ENCODE measurements around the gene OLFML2A.
"Not testable (repeated sequence)": the region's sequence is repeated elsewhere in the genome, so short reads cannot be mapped to it uniquely, and the experiment has no call there.

The OLFML2A gene

DNA sequence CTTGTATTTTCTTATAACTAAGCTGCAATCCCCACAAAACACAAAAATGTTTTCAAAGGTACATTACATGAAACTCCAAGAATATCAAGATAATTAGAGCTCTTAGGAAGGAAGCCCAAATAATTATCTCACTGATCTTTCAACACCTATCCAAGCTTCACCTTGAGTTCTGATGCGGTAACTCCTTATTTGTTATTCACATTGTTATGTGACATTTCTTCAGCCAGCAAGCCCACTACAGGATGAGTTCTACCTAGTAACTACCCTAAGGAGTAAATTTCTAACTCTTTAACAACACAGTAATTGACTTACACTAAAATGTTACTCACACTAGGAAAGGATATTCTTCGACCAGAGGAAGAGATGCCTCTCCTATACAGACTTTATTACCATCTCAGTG lies 15.7 kb upstream of the OLFML2A start:
- DNase-seq (ENCODE audit: low read depth in 2 of 2): no peak

DNA sequence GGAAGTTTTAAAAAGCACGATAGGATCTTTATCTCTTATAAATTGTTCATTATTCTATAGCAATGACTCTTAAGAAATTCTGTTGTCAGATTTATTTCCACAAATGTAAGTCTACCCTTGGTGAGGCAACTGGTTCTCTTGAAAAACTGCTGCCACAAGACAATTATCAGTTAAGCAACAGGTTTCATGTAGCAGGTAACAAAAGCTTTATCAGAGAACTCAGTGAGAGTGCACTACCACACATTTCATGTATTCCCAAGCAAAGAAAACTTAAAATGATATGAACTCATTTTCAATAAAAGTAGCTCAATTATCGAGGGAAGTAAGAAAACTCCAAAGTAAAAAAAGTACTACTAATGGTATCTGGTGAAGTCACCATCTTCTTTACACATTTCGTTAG lies 15.2 kb upstream of the OLFML2A start:
- DNase-seq (ENCODE audit: low read depth in 2 of 2): no peak

DNA sequence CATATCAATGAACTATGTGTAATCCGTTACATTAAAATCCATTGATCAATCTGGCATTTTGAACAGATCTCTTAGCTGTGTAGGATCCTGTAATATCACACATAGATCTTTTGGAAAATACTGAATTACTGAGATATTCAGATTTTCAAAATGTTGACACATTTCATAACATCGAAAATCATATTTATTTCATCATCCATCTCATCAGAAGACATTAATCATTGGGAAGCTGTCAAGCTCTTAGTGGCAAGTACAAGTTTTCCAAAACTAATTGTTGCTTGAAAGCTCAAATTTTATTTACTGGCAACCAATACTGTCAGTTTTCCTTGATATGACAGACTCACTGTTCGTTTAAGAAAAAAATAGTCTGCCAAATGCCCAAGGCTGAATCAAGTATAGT lies 14.3 kb upstream of the OLFML2A start:
- no peak for DNase-seq (ENCODE audit: low read depth in 2 of 2)

DNA sequence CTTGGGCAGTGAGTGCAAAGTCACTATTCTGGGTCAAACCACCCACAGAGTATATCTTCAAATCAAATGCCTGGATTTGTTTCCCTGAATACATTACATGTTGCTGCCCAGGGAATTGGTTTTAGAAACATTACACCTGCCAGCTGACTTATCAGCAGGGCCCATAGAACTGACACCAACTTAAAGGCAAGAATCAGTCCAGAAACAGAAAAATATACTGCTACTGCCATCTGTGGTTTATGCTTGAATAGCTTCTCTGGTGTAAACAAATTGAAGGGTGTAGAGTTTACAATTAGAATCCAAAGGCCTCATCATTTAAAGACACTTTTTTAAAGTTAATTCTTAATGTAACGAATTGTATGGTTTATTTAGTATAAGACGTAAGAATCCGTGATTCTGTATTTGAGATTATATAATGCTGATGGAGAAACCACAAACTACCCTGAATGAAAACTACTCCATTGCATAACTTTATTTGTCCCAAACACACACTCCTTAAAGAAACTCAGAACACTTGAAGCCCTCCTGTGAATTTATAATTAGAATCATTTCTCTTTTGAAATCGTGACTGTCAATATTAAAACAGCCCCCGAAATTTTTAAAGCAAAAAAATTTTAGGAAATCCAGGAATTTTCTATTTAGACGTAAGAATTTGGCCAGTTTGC lies 12.0 kb upstream of the OLFML2A start:
- DNase-seq (ENCODE audit: low read depth in 2 of 2): no peak

DNA sequence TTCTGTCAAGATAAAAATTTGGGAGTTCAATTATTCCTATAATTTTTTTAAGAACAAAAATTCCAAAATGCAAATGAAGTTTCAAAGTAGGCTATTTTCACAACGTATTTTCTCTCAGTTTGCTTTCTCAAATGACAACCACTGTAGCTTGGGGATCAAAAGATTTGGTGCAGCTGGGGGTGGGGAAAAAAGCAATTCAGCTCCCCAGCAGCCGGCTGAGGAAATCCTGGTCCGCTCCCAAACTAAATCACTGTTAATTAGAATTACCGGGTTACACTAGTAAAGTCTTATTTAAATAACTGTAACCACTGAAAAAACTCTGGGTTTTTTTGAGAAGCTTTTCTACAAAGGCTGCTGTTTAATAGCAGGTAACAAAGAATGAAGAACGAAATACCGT lies 11.5 kb upstream of the OLFML2A start:
- no peak for DNase-seq (ENCODE audit: low read depth in 2 of 2)

DNA sequence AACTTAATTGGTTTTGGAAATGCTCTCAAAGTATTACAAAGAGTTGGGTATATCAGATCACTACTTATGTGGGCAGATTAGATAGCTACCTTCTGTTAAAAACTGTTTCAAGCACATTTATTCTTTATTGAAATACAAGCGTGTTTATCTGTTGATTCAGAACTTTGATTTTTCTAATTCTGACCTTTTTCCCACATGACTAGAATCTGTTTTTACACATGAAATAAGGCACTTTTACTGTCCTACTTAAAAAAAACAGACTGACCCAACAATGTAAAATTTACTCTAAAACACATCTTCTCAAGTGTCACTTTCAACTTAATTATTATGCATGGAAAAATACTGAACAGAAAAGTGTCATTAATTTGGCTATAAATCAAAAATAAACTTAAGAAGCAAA lies 10.6 kb upstream of the OLFML2A start:
- DNase-seq (ENCODE audit: low read depth in 2 of 2): no peak

DNA sequence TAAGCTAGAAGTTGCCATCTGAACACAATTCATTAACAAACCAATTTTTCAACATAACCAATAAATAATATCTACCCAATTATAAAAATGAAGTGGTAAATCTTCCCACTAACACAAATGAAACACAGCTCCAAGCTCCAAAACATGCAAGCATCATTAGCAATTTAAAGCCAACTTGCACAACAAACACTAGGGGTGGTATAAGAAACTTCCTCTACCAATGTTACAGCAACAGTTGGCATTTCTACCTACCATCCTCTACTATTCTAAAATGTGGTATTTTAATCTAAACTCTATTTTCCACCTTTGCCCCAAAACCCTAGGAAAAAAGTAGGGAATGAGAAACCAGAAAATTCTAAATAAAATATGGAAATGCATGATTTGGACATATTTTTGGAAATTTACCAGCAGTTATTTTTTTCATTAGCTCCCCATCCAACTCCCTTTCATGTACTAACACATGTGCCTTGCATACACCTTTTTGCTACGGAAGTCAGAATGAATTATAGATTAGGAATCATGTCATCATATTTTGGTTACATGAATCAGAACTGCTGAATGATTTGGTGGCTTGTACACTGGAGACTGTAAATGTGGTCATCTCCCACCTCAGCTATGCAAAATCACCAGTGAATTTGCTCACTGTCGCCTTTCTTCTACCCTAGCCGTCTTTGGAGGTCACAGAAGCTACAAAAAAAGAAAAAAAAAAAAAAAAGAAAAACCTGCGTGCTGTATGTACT lies 9.9 kb upstream of the OLFML2A start:
- DNase-seq (ENCODE audit: low read depth in 2 of 2): no peak

DNA sequence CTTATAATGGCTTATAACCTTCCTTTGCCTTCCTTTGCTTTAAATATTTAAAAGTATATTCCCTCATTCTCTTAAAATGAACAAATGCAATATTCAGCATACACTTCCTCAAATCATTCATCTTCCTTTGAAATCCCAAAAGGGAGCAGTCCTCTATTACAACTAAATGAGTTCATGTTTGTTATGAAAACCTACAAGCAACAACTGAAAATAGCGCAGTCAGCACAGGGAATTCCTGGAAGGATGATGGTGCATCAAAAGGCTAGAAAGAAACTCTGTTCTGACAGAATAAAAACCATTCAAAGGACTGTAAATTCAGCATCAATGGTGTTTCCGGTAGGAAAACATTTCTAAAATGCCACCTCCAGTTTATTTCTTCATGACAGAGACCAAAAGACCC lies 9.1 kb upstream of the OLFML2A start:
- no peak for DNase-seq (ENCODE audit: low read depth in 2 of 2)

- DNase-seq (ENCODE audit: low read depth in 2 of 2): no peak
These were observed 8.6 kb upstream of the OLFML2A start for GRCh38 chr9:124768334-124768733.

DNA sequence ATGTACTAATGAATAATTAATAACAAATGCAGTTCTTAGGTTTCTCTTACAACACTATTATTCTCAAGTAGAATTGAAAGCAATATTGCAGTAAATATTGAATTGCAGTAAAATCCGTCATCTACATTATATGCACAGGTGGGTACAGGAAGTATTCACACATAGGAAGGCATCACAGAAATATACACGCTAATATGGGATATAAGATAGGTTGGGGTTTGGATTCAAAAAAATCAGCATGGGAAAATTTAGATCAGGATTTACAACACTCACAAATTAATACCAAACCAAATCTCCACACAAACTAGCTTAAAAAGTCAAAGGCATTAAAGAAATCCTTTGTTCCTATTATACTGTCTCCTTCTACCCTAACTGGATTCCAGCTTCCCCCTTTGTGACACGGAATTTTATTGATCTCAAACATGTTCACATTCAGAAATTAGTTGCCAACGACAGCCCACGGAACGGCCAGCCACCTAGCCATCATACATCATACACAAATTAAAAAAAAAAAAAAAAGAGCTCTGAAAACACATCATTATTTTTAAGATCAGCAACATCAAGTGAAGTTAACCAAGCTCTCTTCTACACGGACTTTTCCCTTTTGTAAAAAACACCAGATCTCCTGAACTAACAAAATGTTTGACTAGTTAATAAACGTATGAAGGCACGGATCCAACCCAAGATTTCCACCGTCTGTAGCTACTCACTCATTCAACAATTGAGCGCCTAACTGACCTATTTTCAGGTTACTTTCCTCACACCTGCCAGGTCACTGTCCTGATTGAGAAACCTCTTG lies 8.0 kb upstream of the OLFML2A start:
- no peak for DNase-seq (ENCODE audit: low read depth in 2 of 2)

DNA sequence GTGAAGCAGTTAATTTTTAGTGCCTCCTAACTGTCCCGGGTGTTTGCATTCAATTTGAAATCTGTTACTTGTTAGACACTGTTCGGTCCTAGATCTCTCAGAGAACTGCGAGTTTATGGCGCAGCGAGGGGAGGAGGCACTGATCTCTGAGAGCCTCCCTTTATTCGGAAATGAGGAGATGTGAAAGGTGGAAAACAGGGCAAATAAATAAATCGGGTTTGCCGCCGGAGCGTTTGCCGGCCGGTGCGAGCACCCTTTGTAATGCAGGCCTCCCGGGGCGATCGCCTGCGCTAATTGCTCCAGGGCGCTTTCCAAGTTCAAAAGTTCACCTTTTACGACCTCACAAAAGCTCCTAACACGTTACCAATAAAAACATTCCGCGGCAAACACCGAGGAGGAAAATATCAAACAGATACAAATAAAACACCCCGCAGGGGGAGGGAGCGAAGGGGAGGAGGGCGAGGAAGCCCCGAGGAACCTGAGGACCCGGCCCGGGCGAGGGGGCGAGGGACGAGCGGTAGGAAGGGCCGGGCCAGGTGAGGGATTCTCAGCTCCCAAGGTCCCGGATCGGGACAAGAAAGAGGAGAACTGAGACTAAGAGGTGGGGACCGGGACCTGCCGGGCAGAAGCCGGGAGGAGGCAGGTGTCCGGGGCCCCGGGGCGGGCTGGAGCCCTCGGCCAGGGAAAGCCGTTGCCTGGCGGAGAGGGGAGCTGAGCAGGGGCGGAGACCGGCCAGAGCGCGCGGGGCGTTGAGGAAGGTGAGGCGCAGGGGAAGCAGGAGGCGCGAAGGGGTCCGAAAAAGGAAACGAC lies 7.2 kb upstream of the OLFML2A start:
- no peak for DNase-seq (ENCODE audit: low read depth in 2 of 2)

DNA sequence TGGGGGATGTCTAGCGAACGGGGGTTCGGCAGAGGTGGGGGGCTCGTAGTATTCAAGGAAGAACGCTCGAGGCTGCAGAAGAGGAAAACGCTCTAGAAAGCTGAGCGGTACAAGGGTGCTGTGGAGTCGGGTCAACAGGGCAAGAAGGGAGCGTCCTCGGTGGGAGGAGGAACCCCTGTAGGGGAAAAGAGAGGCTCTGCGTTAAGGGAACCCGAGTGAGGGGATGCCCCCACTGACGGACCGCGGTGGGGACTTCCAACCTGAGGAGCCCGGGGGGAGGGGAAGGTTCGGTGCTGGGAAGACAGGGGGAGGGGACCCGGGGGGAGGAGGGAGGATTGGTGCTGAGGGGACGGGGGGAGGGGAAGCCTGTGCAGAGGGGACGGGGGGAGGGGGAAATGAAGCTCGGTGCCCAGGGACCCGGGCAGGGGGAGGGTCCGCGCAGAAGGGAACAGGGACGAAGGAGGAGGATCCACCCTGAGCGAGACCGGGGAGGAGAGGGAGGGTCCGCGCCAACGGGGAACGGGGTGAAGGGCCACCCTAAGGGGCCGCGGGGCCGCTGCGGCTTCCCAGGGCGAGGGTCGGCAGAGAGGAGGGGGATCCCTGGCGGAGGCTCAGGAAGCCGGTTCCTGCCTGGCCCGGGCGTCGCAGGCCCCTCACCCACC lies 6.4 kb upstream of the OLFML2A start:
- no peak for DNase-seq (ENCODE audit: low read depth in 2 of 2)

DNA sequence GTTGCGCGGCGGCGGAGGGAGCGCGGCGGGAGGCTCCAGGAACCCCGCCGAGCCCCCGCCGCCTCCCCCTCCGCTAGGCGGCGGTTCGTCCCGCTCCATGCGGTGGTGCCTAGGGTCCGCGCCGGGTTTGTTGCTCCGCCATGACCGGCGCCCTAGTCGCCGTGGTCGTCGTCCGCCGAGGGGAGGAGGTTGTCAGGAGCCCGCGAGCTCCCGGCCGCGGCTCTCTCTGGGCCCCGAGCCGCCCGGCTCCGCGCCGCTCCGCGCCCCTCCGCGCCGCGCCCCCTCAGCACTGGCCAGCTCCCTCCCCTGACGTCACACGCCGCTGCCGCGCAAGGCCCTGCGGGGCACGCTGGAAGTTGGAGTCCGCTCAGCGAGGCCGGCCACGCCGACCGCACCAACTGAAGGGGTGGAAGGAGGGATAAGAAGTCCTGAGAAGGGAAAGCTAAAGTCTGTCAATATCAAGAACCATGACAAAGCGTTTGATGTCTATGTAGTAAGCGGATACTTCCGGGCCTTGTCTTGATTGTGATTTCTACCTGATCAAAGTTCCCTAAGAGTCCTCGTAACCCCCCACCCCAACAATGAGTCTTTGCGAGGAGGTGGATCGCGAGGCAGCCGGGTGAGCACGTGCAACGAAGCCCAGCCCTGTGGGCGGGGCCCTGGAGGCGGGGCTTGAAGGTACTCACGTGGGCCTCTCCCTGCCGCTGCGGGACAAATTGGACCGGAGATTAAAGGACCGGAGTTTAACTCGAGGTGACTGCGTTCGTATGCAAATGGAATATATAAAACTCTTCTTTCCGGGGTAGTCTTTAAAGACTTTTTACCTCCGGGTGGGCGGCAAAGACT lies 5.7 kb upstream of the OLFML2A start, which contains the start of gene NR6A1:
Gene NR6A1 (minus strand): TSS at position 291 of the 846 bp plus-strand sequence.
- DNase-seq (ENCODE audit: low read depth in 2 of 2): peak; percentile 88 to 90

GRCh38 chr9:124771867-124772679 lies 4.9 kb upstream of the OLFML2A start:
- no peak for DNase-seq (ENCODE audit: low read depth in 2 of 2)

DNA sequence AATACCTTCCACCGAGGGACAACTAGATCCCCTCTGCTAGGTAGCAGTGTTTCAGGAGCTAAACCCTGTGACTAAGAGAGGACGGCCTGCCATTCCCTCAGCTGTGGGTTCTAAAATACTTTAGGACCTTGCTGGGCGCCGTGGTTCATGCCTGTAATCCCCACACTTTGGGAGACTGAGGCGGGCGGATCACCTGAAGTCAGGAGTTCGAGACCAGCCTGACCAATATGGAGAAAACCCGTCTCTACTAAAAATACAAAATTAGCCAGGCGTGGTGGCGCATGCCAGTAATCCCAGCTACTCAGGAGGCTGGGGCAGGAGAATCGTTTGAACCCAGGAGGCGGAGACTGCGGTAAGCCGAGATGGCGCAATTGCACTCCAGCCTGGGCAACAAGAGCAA lies 4.1 kb upstream of the OLFML2A start:
- not testable (repeated sequence) for DNase-seq (ENCODE audit: low read depth in 2 of 2)

DNA sequence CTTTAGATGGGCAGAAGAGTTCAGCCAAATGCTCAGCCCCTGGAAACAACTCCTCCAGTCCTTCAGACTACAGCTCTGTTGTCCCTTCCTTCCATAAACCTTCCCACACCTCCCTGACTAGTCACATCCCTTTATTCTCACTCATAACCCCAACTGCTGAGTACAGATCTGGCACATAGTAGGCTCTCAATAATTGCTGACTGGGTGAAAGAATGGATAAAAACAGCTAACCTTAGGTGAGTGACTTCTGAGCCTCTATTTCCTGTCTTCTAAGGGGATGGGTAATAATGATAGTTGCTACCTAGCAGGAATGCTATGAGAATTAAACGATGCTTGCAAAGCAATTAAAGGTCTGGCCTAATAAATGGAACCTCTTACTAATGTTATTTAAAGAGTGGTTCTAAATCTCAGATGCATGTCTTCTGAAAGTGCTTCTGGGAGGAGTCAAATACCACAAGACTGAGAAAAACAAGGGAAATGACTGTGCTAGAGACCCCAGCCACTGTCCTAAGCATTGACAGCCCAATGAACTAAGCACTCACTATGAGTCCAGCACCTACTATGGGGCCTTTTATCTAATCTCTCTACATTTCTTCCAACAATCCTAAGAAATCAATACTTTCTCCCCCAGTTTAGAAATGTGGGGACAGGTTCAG lies 3.3 kb upstream of the OLFML2A start:
- DNase-seq (ENCODE audit: low read depth in 2 of 2): no peak

- peak; percentile 63 to 70 for DNase-seq (ENCODE audit: low read depth in 2 of 2)
These were observed 2.6 kb upstream of the OLFML2A start for GRCh38 chr9:124774129-124774978.

DNA sequence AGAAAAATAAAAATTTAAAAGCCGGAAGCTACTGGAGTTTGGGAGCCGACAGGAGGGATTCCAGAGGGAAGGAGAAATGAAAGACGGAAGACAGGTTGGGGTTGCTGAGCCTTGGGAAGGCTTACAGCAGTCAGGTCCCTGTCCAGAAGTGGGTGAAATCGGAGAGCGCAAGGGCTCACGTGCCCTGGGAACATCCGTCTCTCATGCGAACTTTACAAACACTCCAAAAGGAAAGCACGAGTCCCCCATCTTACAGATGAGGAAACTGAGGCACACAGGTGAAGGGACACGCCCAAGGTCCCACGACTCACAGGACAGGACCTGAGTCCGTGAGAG lies 347 bp upstream of the OLFML2A start:
- no peak for DNase-seq (ENCODE audit: low read depth in 2 of 2)

All from stimulated activated CD8-positive, alpha-beta memory T cell treated with anti-CD3 and anti-CD28 coated beads, Interleukin-15, amount 100 ng/mL, for 48 hours (primary cell).